K562 (cell line): ENCODE results near the gene ACBD6. TPM values are rescaled to one million over a fixed set of nuclear protein-coding genes. Genes with fewer than 3 reads are reported as not detected.

Experiments
- BCLAF1 ChIP-seq, 2 experiments: fragments of 450-650 bp in 1 of 2; IDR thresholded peaks; 2 replicates each; pipeline ENCODE4 v1.6.1; 2011 to 2017; ENCODE audit warnings: low read depth in 2 of 2, antibody characterized with exemption in 1 of 2, borderline replicate concordance in 1 of 2, low read length in 1 of 2, mild to moderate bottlenecking in 1 of 2, mixed read lengths in 1 of 2; ENCODE audit not compliant: control insufficient read depth in 1 of 2
- DDX20 ChIP-seq: fragments of 450-650 bp; IDR thresholded peaks from 2 replicates; pipeline ENCODE4 v1.6.1; 2016; ENCODE audit warnings: missing genetic modification characterization, low read depth, mild to moderate bottlenecking, missing compliant biosample characterization, moderate library complexity
- ELF1 ChIP-seq: fragments of 200-800 bp; sonication (Bioruptor generic); IDR thresholded peaks from 2 replicates; pipeline ENCODE4 v1.6.1; 2016; ENCODE audit warnings: missing genetic modification characterization, missing compliant biosample characterization
- ETV6 ChIP-seq, 3 experiments: fragments of 150-350 bp in 1 of 3; sonication (generic) in 1 of 3; formaldehyde crosslinking in 1 of 3; IDR thresholded peaks; 2 replicates each; pipeline versions ENCODE4 v1.6.1 to v1.8.0; 2014 to 2022; ENCODE audit warnings: borderline replicate concordance in 2 of 3, low read depth in 2 of 3, antibody characterized with exemption in 1 of 3, low read length in 1 of 3, mild to moderate bottlenecking in 1 of 3, missing genetic modification reagents in 1 of 3
- FOXK2 ChIP-seq, 2 experiments: fragments of 450-650 bp; IDR thresholded peaks in 1 of 2; conservative IDR thresholded peaks in 1 of 2; 2 replicates each; pipeline ENCODE4 v1.6.1; 2016; ENCODE audit warnings: low read depth in 2 of 2, mild to moderate bottlenecking in 1 of 2
- GATA2 ChIP-seq: sonication (generic); formaldehyde crosslinking; IDR thresholded peaks from 2 replicates; pipeline ENCODE4 v1.4.0; 2020; ENCODE audit warnings: mild to moderate bottlenecking, missing genetic modification reagents
- HDAC1 ChIP-seq, 2 experiments: fragments of 450-650 bp; IDR thresholded peaks; 2 replicates each; pipeline ENCODE4 v1.6.1; 2016 to 2017; ENCODE audit warnings: inconsistent platforms in 1 of 2, mild to moderate bottlenecking in 1 of 2, moderate library complexity in 1 of 2
- ILF3 ChIP-seq: fragments of 450-650 bp; IDR thresholded peaks from 2 replicates; pipeline ENCODE4 v1.6.1; 2018; ENCODE audit warnings: antibody characterized with exemption, mild to moderate bottlenecking, moderate library complexity, borderline replicate concordance
- L3MBTL2 ChIP-seq: fragments of 450-650 bp; IDR thresholded peaks from 2 replicates; pipeline ENCODE4 v1.6.1; 2016; ENCODE audit warnings: mild to moderate bottlenecking, moderate library complexity
- NR2C1 ChIP-seq, 2 experiments: fragments of 450-650 bp; IDR thresholded peaks; 2 replicates each; pipeline ENCODE4 v1.6.1; 2017; ENCODE audit warnings: mild to moderate bottlenecking in 2 of 2, antibody characterized with exemption in 1 of 2, inconsistent platforms in 1 of 2, missing compliant biosample characterization in 1 of 2, missing genetic modification characterization in 1 of 2
- RUNX1 ChIP-seq: sonication (generic); IDR thresholded peaks from 2 replicates; pipeline ENCODE4 v1.6.1; 2016; ENCODE audit warnings: antibody characterized with exemption, low read depth
- SNAPC5 ChIP-seq: fragments of 250-450 bp; sonication (Bioruptor Pico); IDR thresholded peaks from 2 replicates; pipeline ENCODE4 v1.8.0; 2021; ENCODE audit warnings: moderate library complexity, mild to moderate bottlenecking, inconsistent platforms
- TEAD2 ChIP-seq: fragments of 450-650 bp; IDR thresholded peaks from 2 replicates; pipeline ENCODE4 v1.6.1; 2016; ENCODE audit warnings: missing genetic modification characterization, control low read depth, missing compliant biosample characterization
- TSHZ1 ChIP-seq: fragments of 250-450 bp; sonication (Bioruptor Pico); IDR thresholded peaks from 2 replicates; pipeline ENCODE4 v1.4.0; 2020; ENCODE audit warnings: mild to moderate bottlenecking, moderate library complexity
- ZC3H11A ChIP-seq: IDR thresholded peaks from 2 replicates; pipeline ENCODE4 v1.6.1; 2012; ENCODE audit warnings: low read depth, low read length, improper control_type of control experiment
- ZNF224 ChIP-seq: sonication (generic); formaldehyde crosslinking; IDR thresholded peaks from 2 replicates; pipeline ENCODE4 v1.8.0; 2022; ENCODE audit warnings: mild to moderate bottlenecking, missing genetic modification reagents
- ZNF436 ChIP-seq: fragments of 250-450, 450-650 bp; sonication (Bioruptor Pico); formaldehyde crosslinking; IDR thresholded peaks from 2 replicates; pipeline ENCODE4 v1.7.0; 2020; ENCODE audit warnings: mild to moderate bottlenecking
- polyA plus RNA-seq, 8 experiments: library from polyadenylated mRNA; depleted of rRNA in 4 of 8; stranded (reverse) in 5 of 8; unstranded in 3 of 8; fragments of >200 nt; fragmentation: Nextera tagmentation in 2 of 8; fragmentation: Illumina TruSeq in 1 of 8; extraction: Ambion mirVana in 2 of 8; extraction: Trizol in 1 of 8; gene quantifications; 2 replicates each; pipeline versions ENCODE4 v1.2.1 to v1.2.3, GENCODE V29; 2011 to 2014; ENCODE audit warnings: inconsistent platforms in 1 of 8, missing spikeins in 1 of 8
- total RNA-seq, 7 experiments: library from RNA; depleted of rRNA in 6 of 7; stranded (reverse); fragments of >200 nt in 6 of 7; fragmentation: Illumina TruSeq in 2 of 7; extraction: Trizol in 2 of 7; gene quantifications; 2 replicates each; pipeline versions ENCODE4 v1.2.1 to v1.2.3, GENCODE V29; 2011 to 2021; ENCODE audit warnings: low replicate concordance in 1 of 7

ACBD6 gene
- total and polyA plus RNA-seq, 9 of the 15 experiments (the other 6 are each of a cell fraction or from before 2014, with no cell fraction given), result 16.9 to 107 (median 77.7) TPM

- TF ChIP-seq ZC3H11A, result 0 out of 2 replicates have a peak, but pooled peaks have one; percentile 11
- TF ChIP-seq ZNF436 (CRISPR knock-in tag), result 0 out of 2 replicates have a peak, but pooled peaks have one; percentile 6
- TF ChIP-seq NR2C1 (IDR thresholded peaks at IDR 0.05), result 0 out of 2 replicates have a peak, but pooled peaks have one; percentile 25
- TF ChIP-seq NR2C1 (tag; IDR thresholded peaks at IDR 0.05), result peak; percentile 57
- peak; percentile 98 for TF ChIP-seq L3MBTL2
- TF ChIP-seq RUNX1, result no peak
- peak in 1 of 2 experiments; percentile 96; a peak in 2 of 4 replicates for TF ChIP-seq BCLAF1 (IDR thresholded peaks at IDR 0.05; ENCODE audit: borderline replicate concordance in 1 of 2, control insufficient read depth in 1 of 2, low read depth in 2 of 2, low read length in 1 of 2)
- no peak for TF ChIP-seq TSHZ1 (CRISPR knock-in tag)
- TF ChIP-seq DDX20 (tag), result no peak
- TF ChIP-seq FOXK2 (conservative IDR thresholded peaks at IDR 0.05 in 1 of 2, IDR thresholded peaks at IDR 0.05 in 1 of 2; ENCODE audit: low read depth in 2 of 2), result peak; percentile 67 to 71; a peak in 3 of 4 replicates
- no peak for TF ChIP-seq TEAD2 (tag)
- peak; percentile 10; the same call in 1 of the 2 replicates for TF ChIP-seq ILF3
- no peak for TF ChIP-seq SNAPC5
- TF ChIP-seq ZNF224 (CRISPR knock-in tag), result peak; percentile 35
- peak; percentile 38 to 75; a peak in 3 of 4 replicates for TF ChIP-seq HDAC1 (IDR thresholded peaks at IDR 0.05)
- TF ChIP-seq GATA2 (CRISPR knock-in tag), result no peak; the same call in 1 of the 2 replicates
- 0 out of 4 replicates have a peak, but pooled peaks of 1 of the 2 experiments have one; percentile 18 for TF ChIP-seq ETV6 (IDR thresholded peaks at IDR 0.05; ENCODE audit: borderline replicate concordance in 1 of 2, low read depth in 2 of 2, low read length in 1 of 2)
- TF ChIP-seq ETV6 (CRISPR knock-in tag; IDR thresholded peaks at IDR 0.05; ENCODE audit: borderline replicate concordance), result peak; percentile 92; the same call in 1 of the 2 replicates
- TF ChIP-seq ELF1 (tag), result no peak
Observed at GRCh38 chr1:180502361-180503279, at the start of gene ACBD6 (continued).
